ENCODE measurements around the gene HS3ST4. TPM values are rescaled to one million over a fixed set of nuclear protein-coding genes. Genes with fewer than 3 reads are reported as not detected.

HS3ST4 gene
- total and polyA plus RNA-seq, 2 donors from 2014 or later, result not detected

- DNase-seq, result peak in 2 of 5 donors; percentile 13 to 27
- TF ChIP-seq CTCF (IDR thresholded peaks at IDR 0.05; ENCODE audit: borderline replicate concordance, extremely low read depth, insufficient read depth), result no peak
- no peak overlapping the region for H3K9ac ChIP-seq (ENCODE audit: low read length in 3 of 3)
- H3K36me3 ChIP-seq (ENCODE audit: control insufficient read depth in 2 of 3, insufficient read depth in 3 of 3, low read length in 3 of 3), result no peaks in the 10 kb centered on the region
- no peaks in the 10 kb centered on the region for H3K4me1 ChIP-seq (ENCODE audit: control insufficient read depth in 2 of 3, insufficient read depth in 2 of 3, low read depth in 1 of 3, low read length in 3 of 3)
- no peak overlapping the region for H3K27ac ChIP-seq (ENCODE audit: low read depth in 2 of 2, low read length in 2 of 2)
- no peak for FAIRE-seq
- H3K27me3 ChIP-seq (ENCODE audit: control insufficient read depth, insufficient read depth, low read length), result peaks cover 18% of the 10 kb centered on the region
- H3K9me3 ChIP-seq (ENCODE audit: control insufficient read depth in 2 of 3, insufficient read depth in 1 of 3, low read length in 3 of 3), result no peaks in the 10 kb centered on the region
- H3K4me3 ChIP-seq (ENCODE audit: low read length in 3 of 3), result no peak overlapping the region
- intact Hi-C loops (cut with DNase I), result no loop called here
These were observed 1.1 kb upstream of the HS3ST4 start for GRCh38 chr16:25690552-25691143.

DNA sequence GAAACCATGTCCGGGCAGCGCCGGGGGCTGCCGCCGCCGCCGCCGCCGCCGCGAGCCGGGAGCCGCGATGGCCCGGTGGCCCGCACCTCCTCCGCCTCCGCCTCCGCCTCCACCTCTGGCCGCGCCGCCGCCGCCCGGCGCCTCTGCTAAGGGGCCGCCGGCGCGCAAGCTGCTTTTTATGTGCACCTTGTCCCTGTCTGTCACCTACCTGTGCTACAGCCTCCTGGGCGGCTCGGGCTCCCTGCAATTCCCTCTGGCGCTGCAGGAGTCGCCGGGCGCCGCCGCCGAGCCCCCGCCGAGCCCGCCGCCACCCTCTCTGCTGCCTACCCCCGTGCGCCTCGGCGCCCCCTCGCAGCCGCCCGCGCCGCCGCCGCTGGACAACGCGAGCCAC is 587 bp downstream of the HS3ST4 start:
- Histone ChIP-seq H3K4me1 (ENCODE audit: control insufficient read depth in 2 of 3, insufficient read depth in 2 of 3, low read depth in 1 of 3, low read length in 3 of 3) (no peaks in the 10 kb centered on the region), H3K27me3 (ENCODE audit: control insufficient read depth, insufficient read depth, low read length) (peaks cover 18% of the 10 kb centered on the region), H3K9me3 (ENCODE audit: control insufficient read depth in 2 of 3, insufficient read depth in 1 of 3, low read length in 3 of 3) (no peaks in the 10 kb centered on the region), H3K36me3 (ENCODE audit: control insufficient read depth in 2 of 3, insufficient read depth in 3 of 3, low read length in 3 of 3) (no peaks in the 10 kb centered on the region), H3K4me3 (ENCODE audit: low read length in 3 of 3) (no peak overlapping the region), H3K27ac (ENCODE audit: low read depth in 2 of 2, low read length in 2 of 2) (no peak overlapping the region), H3K9ac (ENCODE audit: low read length in 3 of 3) (no peak overlapping the region)
- DNase-seq, result peak in 4 of 5 donors; percentile 13 to 43 (median 30)
- intact Hi-C loops (cut with DNase I), result no loop called here
- TF ChIP-seq CTCF (IDR thresholded peaks at IDR 0.05; ENCODE audit: borderline replicate concordance, extremely low read depth, insufficient read depth), result no peak
- FAIRE-seq, result no peak

DNA sequence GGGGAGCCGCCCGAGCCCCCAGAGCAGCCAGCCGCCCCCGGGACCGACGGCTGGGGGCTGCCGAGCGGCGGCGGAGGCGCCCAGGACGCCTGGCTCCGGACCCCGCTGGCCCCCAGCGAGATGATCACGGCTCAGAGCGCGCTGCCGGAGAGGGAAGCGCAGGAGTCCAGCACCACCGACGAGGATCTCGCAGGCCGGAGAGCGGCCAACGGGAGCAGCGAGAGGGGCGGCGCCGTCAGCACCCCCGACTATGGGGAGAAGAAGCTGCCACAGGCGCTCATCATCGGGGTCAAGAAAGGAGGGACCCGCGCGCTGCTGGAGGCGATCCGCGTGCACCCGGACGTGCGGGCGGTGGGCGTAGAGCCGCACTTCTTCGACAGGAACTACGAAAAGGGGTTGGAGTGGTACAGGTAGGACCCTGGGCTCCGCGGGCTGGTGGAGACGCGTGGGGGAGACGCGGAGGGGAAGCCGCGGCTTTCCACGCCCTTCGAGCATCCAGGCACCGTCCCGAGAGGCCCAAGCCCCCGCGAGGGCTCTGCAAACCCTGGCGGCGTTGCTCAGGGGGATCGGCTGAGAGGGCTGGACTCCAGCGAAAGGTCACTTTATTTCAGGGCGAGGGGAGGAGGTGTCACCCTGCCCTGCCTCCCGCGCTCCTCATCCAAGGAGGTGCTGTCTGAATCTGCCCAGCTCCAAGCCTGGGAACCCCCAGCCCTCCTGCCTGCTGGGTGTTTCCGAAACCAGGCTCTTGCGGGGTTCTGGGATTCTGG is 1.2 kb downstream of the HS3ST4 start:
- peaks cover 18% of the 10 kb centered on the region for H3K27me3 ChIP-seq (ENCODE audit: control insufficient read depth, insufficient read depth, low read length)
- FAIRE-seq, result no peak
- no peak overlapping the region for H3K9ac ChIP-seq (ENCODE audit: low read length in 3 of 3)
- no peak overlapping the region for H3K4me3 ChIP-seq (ENCODE audit: low read length in 3 of 3)
- TF ChIP-seq CTCF (IDR thresholded peaks at IDR 0.05; ENCODE audit: borderline replicate concordance, extremely low read depth, insufficient read depth), result no peak
- no peaks in the 10 kb centered on the region for H3K36me3 ChIP-seq (ENCODE audit: control insufficient read depth in 2 of 3, insufficient read depth in 3 of 3, low read length in 3 of 3)
- no peaks in the 10 kb centered on the region for H3K9me3 ChIP-seq (ENCODE audit: control insufficient read depth in 2 of 3, insufficient read depth in 1 of 3, low read length in 3 of 3)
- no peaks in the 10 kb centered on the region for H3K4me1 ChIP-seq (ENCODE audit: control insufficient read depth in 2 of 3, insufficient read depth in 2 of 3, low read depth in 1 of 3, low read length in 3 of 3)
- no peak overlapping the region for H3K27ac ChIP-seq (ENCODE audit: low read depth in 2 of 2, low read length in 2 of 2)
- intact Hi-C loops (cut with DNase I), result no loop called here
- peak in 4 of 5 donors; percentile 19 to 56 (median 42) for DNase-seq
